ENCODE data around the gene CST4. TPM values are rescaled to one million over a fixed set of nuclear protein-coding genes. Genes with fewer than 3 reads are reported as not detected.
"Not testable (repeated sequence)": the region's sequence is repeated elsewhere in the genome, so short reads cannot be mapped to it uniquely, and the experiment has no call there.

Gene CST4
- total RNA-seq, 1 donor from 2014 or later: not detected

GRCh38 chr20:23687986-23688385 lies 852 bp downstream of the CST4 start:
- no peak for DNase-seq

- DNase-seq: no peak
Observed at GRCh38 chr20:23686046-23686750, 2.6 kb downstream of the CST4 start.

GRCh38 chr20:23685529-23685896 lies 3.3 kb downstream of the CST4 start:
- not testable (repeated sequence) for DNase-seq

- no peak for DNase-seq
Observed at GRCh38 chr20:23684261-23684660, 4.6 kb downstream of the CST4 start.

- DNase-seq: no peak
Observed at GRCh38 chr20:23683807-23684206, 5.0 kb downstream of the CST4 start.

GRCh38 chr20:23683281-23683680 lies 5.6 kb downstream of the CST4 start:
- no peak for DNase-seq

- no peak for DNase-seq
Observed at GRCh38 chr20:23680146-23680545, 8.7 kb downstream of the CST4 start.

GRCh38 chr20:23679133-23680092 lies 9.4 kb downstream of the CST4 start:
- DNase-seq: no peak

GRCh38 chr20:23673209-23673608 lies 15.6 kb downstream of the CST4 start:
- DNase-seq: no peak

GRCh38 chr20:23672158-23672557 lies 16.7 kb downstream of the CST4 start:
- no peak for DNase-seq

GRCh38 chr20:23671479-23671878 lies 17.4 kb downstream of the CST4 start:
- DNase-seq: no peak

- DNase-seq: no peak
Observed at GRCh38 chr20:23670361-23670760, 18.5 kb downstream of the CST4 start.

GRCh38 chr20:23669866-23670265 lies 19.0 kb downstream of the CST4 start:
- DNase-seq: no peak

- DNase-seq: no peak
Observed at GRCh38 chr20:23669327-23669726, 19.5 kb downstream of the CST4 start.

- DNase-seq: peak; percentile 31
Observed at GRCh38 chr20:23668477-23668951, 20.3 kb downstream of the CST4 start.

- no peak for DNase-seq
Observed at GRCh38 chr20:23667666-23668065, 21.2 kb downstream of the CST4 start.

- DNase-seq: no peak
Observed at GRCh38 chr20:23666698-23667097, 22.1 kb downstream of the CST4 start.

GRCh38 chr20:23666189-23666588 lies 22.6 kb downstream of the CST4 start:
- DNase-seq: no peak

GRCh38 chr20:23664954-23665353 lies 23.9 kb downstream of the CST4 start:
- no peak for DNase-seq

GRCh38 chr20:23664046-23664445 lies 24.8 kb downstream of the CST4 start:
- DNase-seq: not testable (repeated sequence)

- DNase-seq: no peak
Observed at GRCh38 chr20:23663180-23663579, 25.7 kb downstream of the CST4 start.

GRCh38 chr20:23662276-23662870 lies 26.5 kb downstream of the CST4 start:
- DNase-seq: no peak

- no peak for DNase-seq
Observed at GRCh38 chr20:23661002-23661429, 27.8 kb downstream of the CST4 start.

Data from occipital lobe (tissue), 2 donors.